GM18867 (cell line): ENCODE results near the gene FSTL4.

Source experiments
- ATAC-seq: cut with Tn5 transposase; IDR thresholded peaks from one replicate; pipeline ENCODE4 v1.9.1; 2021; ENCODE audit warnings: mild to moderate bottlenecking, moderate library complexity; ENCODE audit not compliant: unreplicated experiment

Gene FSTL4

GRCh38 chr5:133392448-133392847 lies 219.9 kb downstream of the FSTL4 start:
- no peak for ATAC-seq

GRCh38 chr5:133391354-133392136 lies 220.8 kb downstream of the FSTL4 start:
- no peak for ATAC-seq

DNA sequence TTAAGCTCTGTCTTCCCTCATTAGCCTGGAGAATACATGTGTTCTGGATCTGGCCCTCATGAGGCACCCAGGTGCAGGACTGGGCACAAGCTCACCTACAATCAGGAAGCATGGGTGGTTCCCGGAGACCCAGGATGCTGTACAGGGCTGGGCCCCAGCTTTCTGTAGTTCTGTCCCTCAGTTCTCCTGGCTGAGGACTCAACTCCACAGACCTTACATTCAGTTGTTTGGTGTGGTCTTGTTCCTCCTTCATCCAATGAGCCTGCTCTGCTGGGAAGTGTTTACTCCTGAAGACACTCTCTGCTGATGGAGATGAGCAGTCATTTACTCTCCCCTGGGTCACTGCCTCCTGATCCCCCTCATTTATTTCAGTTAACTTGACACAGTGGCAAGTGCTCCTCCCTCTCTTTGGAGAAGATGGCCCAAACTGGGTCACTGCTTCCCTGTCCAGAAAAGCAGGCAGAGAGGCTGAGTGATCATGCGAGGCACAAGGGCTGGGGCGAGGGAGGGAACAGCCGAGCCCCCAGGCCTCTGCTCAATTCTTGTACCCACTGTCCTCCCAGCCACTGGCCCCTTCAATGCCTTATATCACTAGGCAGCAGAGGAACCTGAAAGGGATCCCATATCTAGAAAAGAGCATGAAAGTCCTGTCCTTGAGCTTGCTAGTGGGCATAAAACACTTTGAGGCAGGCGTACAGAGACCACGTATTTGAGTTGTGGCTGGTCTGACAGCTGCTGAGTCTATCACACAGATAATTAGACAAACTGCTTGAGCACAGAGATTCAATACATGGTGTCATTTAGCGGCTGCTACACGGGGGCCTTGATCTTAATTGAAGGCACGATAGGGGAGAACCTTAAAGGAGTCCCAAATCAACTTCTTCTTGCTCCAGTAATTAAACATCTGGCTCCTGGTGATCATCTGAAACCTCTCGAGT lies 221.7 kb downstream of the FSTL4 start:
- no peak for ATAC-seq

DNA sequence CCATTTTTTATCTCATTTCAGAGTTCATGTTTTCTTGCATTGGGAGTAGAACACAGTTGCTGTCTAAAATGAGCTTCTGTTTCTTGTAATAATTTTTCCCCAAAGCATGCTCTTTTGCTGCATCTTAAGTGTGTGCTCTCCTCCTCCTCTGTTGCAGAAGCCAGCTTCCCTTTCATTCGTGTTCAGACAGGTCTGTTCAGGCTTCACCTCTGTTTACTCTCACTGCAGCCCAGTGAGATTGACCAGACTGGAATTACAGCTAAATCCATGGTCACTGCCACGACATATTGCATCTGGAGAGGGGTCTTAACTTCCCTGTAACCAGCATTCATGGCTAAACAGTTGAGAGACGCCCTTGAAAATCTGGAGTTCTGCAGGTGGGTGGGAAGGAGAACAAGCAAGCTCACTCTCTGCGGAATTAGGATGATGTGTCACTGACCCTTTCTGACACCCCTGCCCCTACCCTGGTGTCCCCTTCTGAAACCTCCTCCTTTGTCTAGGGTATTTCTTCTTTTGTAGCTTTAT lies 223.2 kb downstream of the FSTL4 start:
- no peak for ATAC-seq

DNA sequence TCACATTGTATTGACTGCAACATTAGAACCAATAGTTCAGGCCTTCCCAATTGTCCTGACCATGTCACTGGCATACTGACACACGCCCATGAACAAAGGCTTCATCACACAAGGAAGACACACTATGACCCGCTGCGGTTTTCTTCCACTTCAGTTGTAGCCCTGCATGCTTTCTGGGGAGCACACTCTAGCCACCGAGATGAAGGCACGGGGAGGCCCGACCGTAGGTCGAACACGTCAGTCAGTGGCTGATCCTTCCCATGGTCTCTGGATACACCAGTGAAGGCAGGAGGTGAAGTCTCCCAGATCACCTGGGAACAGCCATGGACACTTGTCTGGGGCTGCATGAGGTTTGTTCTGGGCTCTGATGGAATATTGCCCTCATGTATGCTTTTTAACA lies 224.7 kb downstream of the FSTL4 start:
- ATAC-seq = no peak

GRCh38 chr5:133387091-133387490 lies 225.2 kb downstream of the FSTL4 start:
- ATAC-seq = no peak

GRCh38 chr5:133386662-133387061 lies 225.7 kb downstream of the FSTL4 start:
- no peak for ATAC-seq

- no peak for ATAC-seq
Observed at GRCh38 chr5:133385346-133385745, 227.0 kb downstream of the FSTL4 start.

DNA sequence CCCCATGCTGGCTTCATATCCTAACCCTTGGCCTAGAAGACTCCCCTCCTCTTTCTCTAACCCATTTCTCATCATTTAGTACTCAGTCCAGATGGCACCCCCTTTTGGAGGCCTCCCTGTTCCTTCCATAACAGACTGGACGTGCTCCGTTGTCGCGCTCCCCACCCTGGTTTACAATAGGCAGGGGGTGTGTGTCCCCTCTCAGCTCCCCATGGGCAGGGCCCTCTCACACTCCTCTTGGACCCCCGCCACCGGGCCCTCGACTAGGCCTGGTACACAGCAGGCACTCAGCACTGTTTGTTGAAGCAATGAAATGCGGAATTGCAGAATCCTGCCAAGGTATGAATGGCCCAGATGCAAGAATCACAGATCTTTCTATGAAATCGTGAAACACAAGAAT lies 227.4 kb downstream of the FSTL4 start:
- no peak for ATAC-seq

- no peak for ATAC-seq
Observed at GRCh38 chr5:133384120-133384855, 228.1 kb downstream of the FSTL4 start.

DNA sequence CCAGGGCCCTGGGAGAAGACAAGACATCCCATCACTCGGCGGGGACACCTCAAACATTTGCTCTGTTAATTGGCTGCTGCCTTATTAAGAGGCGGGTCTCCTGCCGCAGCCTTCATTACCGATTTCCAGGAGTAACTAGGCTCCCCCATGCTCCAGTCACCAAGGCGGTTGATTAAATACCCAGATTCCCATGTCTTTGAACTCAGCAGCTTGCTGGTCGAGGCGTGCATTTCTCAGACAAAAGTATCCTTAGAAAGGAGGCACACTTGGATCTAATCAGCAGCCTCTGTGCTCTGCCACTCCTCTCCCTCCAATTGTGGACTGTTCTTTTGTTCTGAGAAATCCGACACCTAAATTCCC lies 228.8 kb downstream of the FSTL4 start:
- ATAC-seq = no peak

DNA sequence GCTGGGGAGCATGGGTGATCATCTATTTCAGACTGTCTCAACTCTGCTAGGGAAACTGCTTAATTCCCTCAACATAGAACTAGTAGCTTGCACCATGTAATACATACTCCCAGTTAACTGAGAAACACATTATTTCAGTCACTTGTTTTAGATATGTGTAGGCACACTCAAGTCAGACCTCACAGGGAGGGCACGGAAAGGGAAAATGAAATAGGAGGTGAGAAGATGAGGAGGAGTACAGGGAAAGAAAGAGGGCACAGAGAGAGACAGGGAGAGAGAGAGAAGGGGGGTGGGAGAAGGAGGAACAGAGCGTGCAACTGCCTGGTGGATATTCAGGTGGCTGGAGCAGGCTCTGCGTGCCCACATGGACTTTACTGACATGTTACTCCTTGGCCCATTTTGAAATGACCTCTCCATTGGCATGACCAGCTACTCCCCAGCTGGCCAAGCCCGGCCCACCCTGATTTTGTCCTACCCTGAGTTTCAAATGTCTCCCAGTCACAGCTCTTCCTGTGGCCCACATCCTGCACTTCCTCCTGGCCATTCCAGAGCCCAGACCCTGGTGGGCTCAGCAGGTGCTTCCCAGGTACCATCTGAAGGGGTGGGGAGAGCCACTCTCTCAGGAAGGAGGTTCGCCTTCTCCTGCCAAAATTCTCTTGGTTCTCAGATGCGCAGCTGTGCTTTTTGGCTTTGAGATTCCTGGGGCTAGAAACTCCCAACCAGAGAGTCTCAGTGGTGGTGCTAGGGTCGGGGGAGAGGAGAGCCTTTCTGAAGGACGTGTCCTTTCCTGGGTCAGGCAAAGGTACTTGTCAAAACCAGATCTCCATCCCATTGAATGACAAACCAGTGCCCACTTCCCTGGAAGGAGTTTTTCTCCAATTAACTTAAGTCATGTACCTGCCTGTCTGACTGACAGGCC lies 229.4 kb downstream of the FSTL4 start:
- no peak for ATAC-seq

- ATAC-seq = no peak
Observed at GRCh38 chr5:133381571-133382365, 230.6 kb downstream of the FSTL4 start.

DNA sequence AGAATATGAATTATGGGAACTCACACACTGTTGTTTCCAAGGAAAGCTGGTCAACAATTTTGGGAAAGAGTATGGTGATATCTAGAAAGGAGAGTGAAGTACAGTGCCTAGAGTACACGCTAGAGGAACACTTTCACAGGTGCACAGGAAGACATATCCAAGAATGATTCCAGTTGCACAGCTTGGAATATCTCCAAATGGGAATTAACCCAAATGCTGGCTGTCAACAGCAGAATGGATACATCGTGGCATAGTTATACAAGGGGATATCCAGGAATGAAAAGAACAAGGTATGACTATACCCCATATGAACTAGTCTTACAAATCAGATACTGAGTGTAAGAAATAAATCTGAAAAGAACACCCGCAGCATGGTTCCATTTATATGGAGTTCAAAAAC lies 231.3 kb downstream of the FSTL4 start:
- ATAC-seq = no peak

DNA sequence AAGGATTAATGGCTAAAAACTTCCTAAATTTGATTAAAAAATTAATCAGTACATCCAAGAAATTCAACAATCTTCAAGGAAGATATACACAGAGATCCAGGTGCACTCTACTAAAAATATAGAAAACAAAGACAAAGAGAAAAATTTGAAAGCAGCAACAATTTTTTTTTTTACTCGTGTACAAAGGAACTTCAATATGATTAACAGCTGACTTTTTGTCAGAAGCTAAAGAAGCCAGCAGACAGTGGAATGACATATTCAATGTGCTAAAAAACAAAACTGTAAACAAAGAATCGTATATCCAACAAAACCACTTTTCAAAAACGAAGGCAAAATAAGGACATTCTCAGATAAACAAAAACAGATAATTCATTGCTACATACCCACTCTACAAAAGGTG lies 234.6 kb downstream of the FSTL4 start:
- ATAC-seq = no peak

- ATAC-seq = no peak
Observed at GRCh38 chr5:133376986-133377385, 235.4 kb downstream of the FSTL4 start.

DNA sequence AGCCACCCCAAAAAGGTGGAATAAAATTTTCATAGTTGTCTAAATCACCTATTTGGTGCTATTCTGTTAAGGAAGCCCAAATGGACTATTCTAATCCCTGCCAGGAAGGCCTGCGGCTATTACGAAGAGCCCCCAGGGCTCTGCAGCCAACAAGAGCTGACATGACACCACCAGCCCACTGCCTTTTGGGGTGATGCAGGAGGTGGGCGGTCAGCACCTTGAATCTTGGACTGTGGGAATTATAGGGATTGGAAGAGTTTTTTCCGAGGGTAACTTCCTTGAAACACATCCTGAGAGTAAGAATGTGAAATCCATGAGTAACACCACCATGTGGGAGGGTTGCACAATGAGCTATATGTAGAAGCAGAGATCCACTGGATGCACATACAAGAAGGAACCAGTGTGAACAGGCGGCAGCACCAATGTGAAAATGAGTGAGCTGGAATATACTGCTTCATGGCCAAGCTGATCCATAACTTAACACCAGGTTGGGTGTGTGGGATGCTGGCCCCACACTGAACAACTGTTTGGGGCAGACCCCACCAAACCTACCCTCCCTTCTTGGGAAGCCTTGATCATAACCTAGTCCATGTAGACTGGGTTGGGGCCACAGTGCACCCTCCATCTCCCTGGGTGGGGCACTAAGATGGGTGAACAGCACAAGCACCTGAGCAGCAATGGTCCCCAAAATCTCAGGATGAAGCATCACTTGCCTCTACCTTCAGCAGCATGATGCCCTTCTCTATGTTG lies 239.0 kb downstream of the FSTL4 start:
- no peak for ATAC-seq

GRCh38 chr5:133372293-133372937 lies 239.9 kb downstream of the FSTL4 start:
- no peak for ATAC-seq
